ENCODE results near the gene RPS10.

- TF ChIP-seq CTCF (IDR thresholded peaks at IDR 0.05; ENCODE audit: insufficient read depth, low read length, poor library complexity, severe bottlenecking): no peak
- no peak for TF ChIP-seq EZH2phosphoT487 (conservative IDR thresholded peaks at IDR 0.05; ENCODE audit: low read length)
These were observed 41.3 kb downstream of the RPS10 start for GRCh38 chr6:34384321-34385153.

Measured in SU-DHL-6 (cell line).